Activated T-cell treated with anti-CD3 and anti-CD28 coated beads for 24 hours (primary cell): ENCODE results near the gene CYP2U1.
"Not testable (repeated sequence)": the region's sequence is repeated elsewhere in the genome, so short reads cannot be mapped to it uniquely, and the experiment has no call there.

Source experiments
- DNase-seq: peaks from one replicate; pipeline ENCODE4 v3.0.0-alpha.2; 2020; ENCODE audit warnings: low read depth

The CYP2U1 gene

GRCh38 chr4:107922486-107923473 is 8.6 kb upstream of the CYP2U1 start:
- DNase-seq, result no peak

- DNase-seq, result not testable (repeated sequence)
Observed at GRCh38 chr4:107925713-107926112, 5.6 kb upstream of the CYP2U1 start.

GRCh38 chr4:107926875-107927274 is 4.5 kb upstream of the CYP2U1 start:
- not testable (repeated sequence) for DNase-seq

- DNase-seq, result peak; percentile 6
Observed at GRCh38 chr4:107931775-107932321, 499 bp downstream of the CYP2U1 start.

GRCh38 chr4:107935246-107935645 is 3.9 kb downstream of the CYP2U1 start:
- DNase-seq, result no peak

- no peak for DNase-seq
Observed at GRCh38 chr4:107937040-107937439, 5.7 kb downstream of the CYP2U1 start.

- no peak for DNase-seq
Observed at GRCh38 chr4:107939307-107939706, 8.0 kb downstream of the CYP2U1 start.

GRCh38 chr4:107945809-107946208 is 14.5 kb downstream of the CYP2U1 start:
- DNase-seq, result no peak

GRCh38 chr4:107950746-107951540 is 19.6 kb downstream of the CYP2U1 start:
- DNase-seq, result no peak

GRCh38 chr4:107951551-107951950 is 20.2 kb downstream of the CYP2U1 start:
- no peak for DNase-seq

- DNase-seq, result no peak
Observed at GRCh38 chr4:107956011-107956410, 24.7 kb downstream of the CYP2U1 start.

- no peak for DNase-seq
Observed at GRCh38 chr4:107966903-107967302, 35.6 kb downstream of the CYP2U1 start.

GRCh38 chr4:107967519-107967918 is 36.2 kb downstream of the CYP2U1 start:
- not testable (repeated sequence) for DNase-seq

- not testable (repeated sequence) for DNase-seq
Observed at GRCh38 chr4:107967921-107968320, 36.6 kb downstream of the CYP2U1 start.

- DNase-seq, result no peak
Observed at GRCh38 chr4:107970063-107970798, 38.9 kb downstream of the CYP2U1 start.

- DNase-seq, result no peak
Observed at GRCh38 chr4:107972605-107973004, 41.3 kb downstream of the CYP2U1 start.

- no peak for DNase-seq
Observed at GRCh38 chr4:107974523-107974922, 43.2 kb downstream of the CYP2U1 start.

GRCh38 chr4:107977482-107977881 is 46.1 kb downstream of the CYP2U1 start:
- no peak for DNase-seq

- DNase-seq, result no peak
Observed at GRCh38 chr4:107977966-107978705, 46.8 kb downstream of the CYP2U1 start.

- no peak for DNase-seq
Observed at GRCh38 chr4:107978716-107979451, 47.5 kb downstream of the CYP2U1 start.
